ENCODE measurements around the gene PPP6R3.

GRCh38 chr11:68450711-68451110 is 9.8 kb upstream of the PPP6R3 start:
- TF ChIP-seq CTCF (IDR thresholded peaks at IDR 0.05), result no peak
- TF ChIP-seq POLR2A (IDR thresholded peaks at IDR 0.05), result no peak
